ENCODE results near the gene OR7D2.
"Not testable (repeated sequence)": the region's sequence is repeated elsewhere in the genome, so short reads cannot be mapped to it uniquely, and the experiment has no call there.

DNA sequence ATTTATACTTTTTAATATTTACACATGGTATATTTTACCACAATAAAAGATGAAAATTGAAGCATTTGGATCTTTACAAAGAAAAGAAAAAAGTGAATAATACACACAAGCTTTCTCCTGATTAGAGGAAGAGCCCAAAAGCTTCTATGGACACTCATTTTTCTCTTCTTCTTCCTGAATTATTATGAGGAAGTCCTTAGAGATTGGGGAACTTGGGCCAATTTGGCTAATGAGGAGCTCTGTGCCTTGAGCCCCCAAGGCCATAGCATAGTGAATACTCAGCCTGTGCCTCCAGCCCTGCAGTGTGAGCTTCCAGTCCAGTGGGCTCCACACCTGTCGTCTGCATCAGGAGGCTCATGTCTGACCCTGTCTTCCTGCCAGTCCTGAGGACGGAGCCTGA is 19.3 kb downstream of the OR7D2 start:
- TF ChIP-seq POLR2A (IDR thresholded peaks at IDR 0.05) = not testable (repeated sequence)
- TF ChIP-seq, protein P1, sequence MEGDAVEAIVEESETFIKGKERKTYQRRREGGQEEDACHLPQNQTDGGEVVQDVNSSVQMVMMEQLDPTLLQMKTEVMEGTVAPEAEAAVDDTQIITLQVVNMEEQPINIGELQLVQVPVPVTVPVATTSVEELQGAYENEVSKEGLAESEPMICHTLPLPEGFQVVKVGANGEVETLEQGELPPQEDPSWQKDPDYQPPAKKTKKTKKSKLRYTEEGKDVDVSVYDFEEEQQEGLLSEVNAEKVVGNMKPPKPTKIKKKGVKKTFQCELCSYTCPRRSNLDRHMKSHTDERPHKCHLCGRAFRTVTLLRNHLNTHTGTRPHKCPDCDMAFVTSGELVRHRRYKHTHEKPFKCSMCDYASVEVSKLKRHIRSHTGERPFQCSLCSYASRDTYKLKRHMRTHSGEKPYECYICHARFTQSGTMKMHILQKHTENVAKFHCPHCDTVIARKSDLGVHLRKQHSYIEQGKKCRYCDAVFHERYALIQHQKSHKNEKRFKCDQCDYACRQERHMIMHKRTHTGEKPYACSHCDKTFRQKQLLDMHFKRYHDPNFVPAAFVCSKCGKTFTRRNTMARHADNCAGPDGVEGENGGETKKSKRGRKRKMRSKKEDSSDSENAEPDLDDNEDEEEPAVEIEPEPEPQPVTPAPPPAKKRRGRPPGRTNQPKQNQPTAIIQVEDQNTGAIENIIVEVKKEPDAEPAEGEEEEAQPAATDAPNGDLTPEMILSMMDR (IDR thresholded peaks at IDR 0.05) = not testable (repeated sequence)

Data from body of pancreas (tissue), 4 donors.